Muscle layer of colon (tissue), 2 donors: ENCODE measurements around the gene CACNG4.

ENCODE experiments used
- H3K27ac ChIP-seq: one replicate; pipeline ENCODE4 v1.7.0; 2013; ENCODE audit warnings: low read depth, mild to moderate bottlenecking, low read length, moderate library complexity
- H3K27me3 ChIP-seq, 2 donors: one replicate each; pipeline ENCODE4 v1.7.0; 2013; ENCODE audit warnings: low read length in 2 of 2, mild to moderate bottlenecking in 2 of 2; ENCODE audit not compliant: insufficient read depth in 2 of 2, control insufficient read depth in 1 of 2
- H3K36me3 ChIP-seq: one replicate; pipeline ENCODE4 v1.7.0; 2013; ENCODE audit warnings: mild to moderate bottlenecking, low read length; ENCODE audit not compliant: insufficient read depth
- H3K4me1 ChIP-seq: one replicate; pipeline ENCODE4 v1.7.0; 2013; ENCODE audit warnings: mild to moderate bottlenecking, low read length; ENCODE audit not compliant: insufficient read depth
- H3K4me3 ChIP-seq, 2 donors: one replicate each; pipeline ENCODE4 v1.7.0; 2013; ENCODE audit warnings: low read length in 2 of 2, low read depth in 1 of 2, mild to moderate bottlenecking in 1 of 2, moderate library complexity in 1 of 2
- H3K9ac ChIP-seq: one replicate; pipeline ENCODE4 v1.7.0; 2013; ENCODE audit warnings: low read length
- H3K9me3 ChIP-seq: one replicate; pipeline ENCODE4 v1.7.0; 2013; ENCODE audit warnings: mild to moderate bottlenecking, low read length
- donor health status: abdominal sarcoma.
- donor health status: Adenocarcinoma of cecum.

CACNG4 gene

DNA sequence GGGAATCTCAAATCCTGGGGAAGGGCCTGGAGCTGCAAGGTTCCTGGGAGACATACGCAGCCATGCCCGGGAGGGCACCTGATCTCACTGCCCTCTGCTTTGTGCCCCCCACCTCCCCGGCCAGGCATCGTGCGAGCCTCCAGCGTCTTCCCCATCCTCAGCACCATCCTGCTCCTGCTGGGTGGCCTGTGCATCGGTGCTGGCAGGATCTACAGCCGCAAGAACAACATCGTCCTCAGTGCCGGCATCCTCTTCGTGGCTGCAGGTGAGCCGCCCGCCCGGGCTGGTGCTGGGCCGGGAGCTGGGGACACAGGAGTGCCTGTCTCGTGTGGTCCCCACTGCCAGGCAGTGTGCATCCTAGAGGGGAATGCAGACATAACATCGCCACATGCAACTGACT, 60.2 kb downstream of the CACNG4 start:
- Histone ChIP-seq H3K36me3 (no peaks in the 10 kb centered on the region), H3K4me3 (no peak overlapping the region), H3K27me3 (no peaks in the 10 kb centered on the region), H3K4me1 (no peaks in the 10 kb centered on the region), H3K9ac (no peak overlapping the region), H3K27ac (no peak overlapping the region), H3K9me3 (no peaks in the 10 kb centered on the region)

DNA sequence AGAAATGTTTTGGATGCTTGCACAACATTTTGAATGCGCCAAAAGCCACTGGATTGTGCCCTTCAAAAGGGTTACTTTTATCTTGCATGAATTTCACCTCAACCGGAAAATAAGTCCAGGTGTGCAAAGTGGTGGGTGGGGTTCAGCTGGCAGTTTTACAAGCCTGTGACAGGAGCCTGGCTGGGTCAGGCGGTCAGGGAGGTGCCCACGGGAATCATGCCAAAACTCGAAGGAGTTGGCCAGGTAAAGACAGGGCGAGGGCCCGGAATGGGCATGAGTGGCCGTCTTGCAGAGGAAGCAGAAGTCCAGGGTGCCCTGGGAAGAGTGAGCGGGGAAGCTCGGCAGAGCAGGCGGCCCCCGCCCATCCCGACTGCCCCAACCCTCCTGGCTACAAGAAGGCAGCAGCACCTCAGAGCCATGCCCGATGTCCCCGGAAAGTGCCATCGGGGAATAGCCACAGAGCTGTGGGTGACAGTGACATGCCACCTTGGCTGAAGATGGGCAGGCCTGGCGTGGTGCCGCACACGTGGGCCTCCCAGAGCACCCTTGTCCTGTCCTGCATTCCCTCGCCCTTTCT, 60.8 kb downstream of the CACNG4 start:
- no peak overlapping the region for H3K4me3 ChIP-seq
- no peaks in the 10 kb centered on the region for H3K4me1 ChIP-seq
- H3K36me3 ChIP-seq = no peaks in the 10 kb centered on the region
- no peaks in the 10 kb centered on the region for H3K9me3 ChIP-seq
- H3K27ac ChIP-seq = no peak overlapping the region
- no peaks in the 10 kb centered on the region for H3K27me3 ChIP-seq
- no peak overlapping the region for H3K9ac ChIP-seq

DNA sequence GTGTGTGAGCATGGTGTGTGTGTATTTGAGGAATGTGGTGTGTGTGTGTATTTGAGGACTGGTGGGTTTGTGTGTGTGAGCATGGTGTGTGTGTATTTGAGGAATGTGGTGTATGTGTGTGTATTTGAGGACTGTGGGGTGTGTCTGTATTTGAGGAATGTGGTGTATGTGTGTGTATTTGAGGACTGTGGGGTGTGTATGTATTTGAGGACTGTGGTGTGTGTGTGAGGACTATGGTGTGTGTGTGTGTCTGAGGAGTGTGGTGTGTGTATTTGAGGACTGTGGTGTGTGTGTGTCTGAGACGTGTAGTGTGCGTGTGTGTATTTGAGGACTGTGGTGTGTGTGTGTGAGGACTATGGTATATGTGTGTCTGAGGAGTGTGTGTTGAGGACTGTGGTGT, 61.8 kb downstream of the CACNG4 start:
- no peaks in the 10 kb centered on the region for H3K27me3 ChIP-seq
- no peaks in the 10 kb centered on the region for H3K9me3 ChIP-seq
- no peaks in the 10 kb centered on the region for H3K36me3 ChIP-seq
- no peaks in the 10 kb centered on the region for H3K4me1 ChIP-seq
- no peak overlapping the region for H3K9ac ChIP-seq
- no peak overlapping the region for H3K27ac ChIP-seq
- no peak overlapping the region for H3K4me3 ChIP-seq

DNA sequence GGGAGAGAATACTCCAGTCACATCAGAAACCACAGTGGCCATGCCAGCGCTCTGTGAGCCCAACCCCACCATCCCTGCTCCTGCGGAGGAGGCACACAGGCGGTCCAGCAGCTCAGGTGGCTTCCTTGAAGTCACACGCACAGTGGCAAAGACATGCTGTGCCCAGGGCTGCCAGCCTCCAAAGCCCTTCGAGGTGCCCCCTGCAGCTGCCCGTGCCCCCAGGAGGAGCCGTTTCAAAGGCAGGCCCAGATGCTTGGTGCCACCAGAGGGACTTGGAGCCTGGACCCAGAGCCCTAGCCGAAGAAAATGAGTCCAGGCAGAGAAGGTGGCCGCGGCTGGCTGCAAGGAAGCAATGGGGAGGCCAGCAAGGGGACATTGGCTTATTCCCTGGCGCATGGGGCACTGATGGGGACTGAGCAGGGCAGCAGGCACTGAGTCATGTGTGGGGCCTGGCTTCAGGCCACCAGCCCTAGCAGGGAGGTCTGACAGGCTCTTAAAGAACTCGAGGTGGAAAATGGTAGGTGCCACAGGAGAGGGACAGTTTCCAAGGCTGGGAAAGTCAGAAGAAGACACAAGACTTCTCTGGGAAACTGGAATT, 62.6 kb downstream of the CACNG4 start:
- Histone ChIP-seq H3K36me3 (no peaks in the 10 kb centered on the region), H3K4me3 (no peak overlapping the region), H3K9me3 (no peaks in the 10 kb centered on the region), H3K27ac (no peak overlapping the region), H3K4me1 (no peaks in the 10 kb centered on the region), H3K27me3 (no peaks in the 10 kb centered on the region), H3K9ac (no peak overlapping the region)

DNA sequence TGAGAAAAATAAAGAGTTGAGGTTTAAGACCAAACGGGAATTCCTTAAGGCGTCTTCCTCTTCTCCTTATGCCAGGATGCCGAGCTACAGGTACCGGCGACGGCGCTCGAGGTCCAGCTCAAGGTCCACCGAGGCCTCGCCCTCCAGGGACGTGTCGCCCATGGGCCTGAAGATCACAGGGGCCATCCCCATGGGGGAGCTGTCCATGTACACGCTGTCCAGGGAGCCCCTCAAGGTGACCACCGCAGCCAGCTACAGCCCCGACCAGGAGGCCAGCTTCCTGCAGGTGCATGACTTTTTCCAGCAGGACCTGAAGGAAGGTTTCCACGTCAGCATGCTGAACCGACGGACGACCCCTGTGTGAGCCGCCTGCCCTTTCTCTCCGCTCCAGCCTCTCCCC, 66.1 kb downstream of the CACNG4 start:
- no peaks in the 10 kb centered on the region for H3K9me3 ChIP-seq
- no peaks in the 10 kb centered on the region for H3K27me3 ChIP-seq
- H3K36me3 ChIP-seq = no peaks in the 10 kb centered on the region
- H3K4me3 ChIP-seq = no peak overlapping the region
- H3K4me1 ChIP-seq = no peaks in the 10 kb centered on the region
- H3K27ac ChIP-seq = no peak overlapping the region
- H3K9ac ChIP-seq = no peak overlapping the region

DNA sequence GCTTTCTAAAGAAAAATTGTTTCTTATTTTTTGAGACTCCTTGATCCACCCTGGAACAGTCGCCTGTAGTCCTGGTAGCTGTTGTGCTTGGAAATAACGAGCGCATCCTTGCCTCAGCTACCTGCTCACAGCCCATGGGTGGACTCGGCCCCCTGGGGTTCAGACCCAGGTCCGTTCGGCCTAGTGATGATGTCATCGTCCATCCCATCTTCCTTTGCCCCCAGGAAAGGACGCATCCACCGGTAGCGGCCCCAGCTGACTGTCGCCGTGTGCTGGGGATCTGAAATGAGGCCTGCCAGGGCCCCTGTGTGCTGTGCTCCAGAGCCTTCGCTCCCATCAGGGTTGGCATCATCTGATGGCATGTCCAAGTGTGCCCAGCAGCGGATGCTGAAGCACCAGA, 67.9 kb downstream of the CACNG4 start:
- no peak overlapping the region for H3K4me3 ChIP-seq
- H3K4me1 ChIP-seq = no peaks in the 10 kb centered on the region
- no peaks in the 10 kb centered on the region for H3K36me3 ChIP-seq
- H3K9me3 ChIP-seq = no peaks in the 10 kb centered on the region
- no peak overlapping the region for H3K27ac ChIP-seq
- no peaks in the 10 kb centered on the region for H3K27me3 ChIP-seq
- no peak overlapping the region for H3K9ac ChIP-seq

DNA sequence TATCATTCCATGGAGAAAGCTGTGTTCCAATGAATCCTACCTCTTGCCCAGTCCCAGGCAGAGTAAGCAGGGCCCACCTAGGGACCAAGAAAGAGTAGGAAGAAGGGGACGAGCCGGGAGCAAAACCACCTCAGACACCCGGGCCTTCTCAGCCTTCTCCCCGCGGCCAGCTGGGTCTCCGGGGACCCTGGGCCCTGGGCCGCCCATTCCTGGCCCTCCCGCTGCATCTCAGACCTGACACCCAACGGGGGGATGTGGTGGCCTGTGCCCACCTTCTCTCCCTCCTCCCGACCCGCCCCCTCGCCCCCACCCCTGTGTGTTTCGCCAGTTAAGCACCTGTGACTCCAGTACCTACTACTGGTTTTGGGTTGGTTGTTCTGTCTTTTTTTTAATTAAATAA, 68.5 kb downstream of the CACNG4 start:
- Histone ChIP-seq H3K9ac (no peak overlapping the region), H3K4me1 (no peaks in the 10 kb centered on the region), H3K36me3 (no peaks in the 10 kb centered on the region), H3K27ac (no peak overlapping the region), H3K4me3 (no peak overlapping the region), H3K27me3 (no peaks in the 10 kb centered on the region), H3K9me3 (no peaks in the 10 kb centered on the region)

DNA sequence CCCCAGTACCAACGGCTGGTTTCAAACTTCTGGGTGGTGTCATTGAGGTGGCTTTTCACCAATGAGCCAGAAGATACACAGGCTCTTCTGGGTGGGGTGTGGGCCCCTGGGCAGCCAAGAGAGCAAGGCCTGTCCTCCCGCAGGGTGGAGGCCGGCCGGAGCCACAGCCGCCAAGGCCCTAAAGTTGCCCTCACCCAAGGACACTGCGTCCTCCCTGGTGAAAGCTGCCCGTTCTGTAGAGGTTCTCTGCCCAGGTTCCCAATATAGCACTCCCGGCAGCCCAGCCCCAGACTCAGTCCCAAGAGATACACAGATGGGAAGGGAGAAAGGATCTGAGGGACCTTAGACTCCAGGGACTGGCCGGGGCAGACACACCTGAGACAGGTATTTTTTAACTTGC, 69.1 kb downstream of the CACNG4 start:
- no peaks in the 10 kb centered on the region for H3K4me1 ChIP-seq
- no peaks in the 10 kb centered on the region for H3K9me3 ChIP-seq
- no peaks in the 10 kb centered on the region for H3K27me3 ChIP-seq
- H3K9ac ChIP-seq = no peak overlapping the region
- H3K4me3 ChIP-seq = no peak overlapping the region
- no peak overlapping the region for H3K27ac ChIP-seq
- no peaks in the 10 kb centered on the region for H3K36me3 ChIP-seq

DNA sequence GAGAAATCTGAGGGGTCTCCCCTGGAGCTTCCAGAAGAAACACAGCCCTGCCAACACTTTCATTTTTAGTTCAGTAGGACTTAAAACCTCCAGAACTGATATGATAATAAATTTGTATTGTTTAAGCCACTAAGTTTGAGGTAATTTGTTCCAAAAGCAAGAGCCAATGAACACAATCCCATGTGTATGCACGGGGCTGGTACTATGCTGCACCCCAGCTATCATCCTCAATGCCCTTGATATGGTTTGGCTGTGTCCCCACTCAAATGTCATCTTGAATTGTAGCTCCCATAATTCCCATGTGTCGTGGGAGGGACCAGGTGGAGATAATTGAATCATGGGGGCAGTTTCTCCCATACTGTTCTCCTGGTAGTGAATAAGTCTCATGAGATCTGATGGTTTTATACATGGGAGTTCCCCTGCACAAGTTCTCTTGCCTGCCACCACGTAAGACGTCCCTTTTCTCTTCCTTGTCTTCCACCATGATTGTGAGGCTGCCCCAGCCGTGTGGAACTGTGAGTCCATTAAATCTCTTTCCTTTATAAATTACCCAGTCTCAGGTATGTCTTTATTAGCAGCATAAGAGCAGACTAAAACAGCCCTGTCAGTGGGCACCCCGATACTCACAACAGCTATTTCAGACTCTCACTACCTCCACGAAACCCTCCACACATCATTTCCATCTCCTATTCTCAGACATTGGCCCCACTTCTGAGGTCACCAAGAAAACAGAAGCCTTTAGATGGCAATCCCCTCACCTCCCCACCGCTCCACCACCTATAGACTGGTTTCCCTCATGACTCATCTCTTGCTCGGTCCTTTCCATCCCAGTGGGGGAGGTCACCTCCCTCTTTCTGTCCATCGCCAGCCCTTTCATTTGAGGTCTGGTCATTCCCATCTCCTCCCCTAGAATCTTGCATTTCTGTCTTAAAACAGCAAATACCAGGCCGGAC, 70.9 kb downstream of the CACNG4 start:
- Histone ChIP-seq H3K9me3 (no peaks in the 10 kb centered on the region), H3K27ac (no peak overlapping the region), H3K27me3 (no peaks in the 10 kb centered on the region), H3K4me3 (no peak overlapping the region), H3K4me1 (no peaks in the 10 kb centered on the region), H3K9ac (no peak overlapping the region), H3K36me3 (no peaks in the 10 kb centered on the region)

DNA sequence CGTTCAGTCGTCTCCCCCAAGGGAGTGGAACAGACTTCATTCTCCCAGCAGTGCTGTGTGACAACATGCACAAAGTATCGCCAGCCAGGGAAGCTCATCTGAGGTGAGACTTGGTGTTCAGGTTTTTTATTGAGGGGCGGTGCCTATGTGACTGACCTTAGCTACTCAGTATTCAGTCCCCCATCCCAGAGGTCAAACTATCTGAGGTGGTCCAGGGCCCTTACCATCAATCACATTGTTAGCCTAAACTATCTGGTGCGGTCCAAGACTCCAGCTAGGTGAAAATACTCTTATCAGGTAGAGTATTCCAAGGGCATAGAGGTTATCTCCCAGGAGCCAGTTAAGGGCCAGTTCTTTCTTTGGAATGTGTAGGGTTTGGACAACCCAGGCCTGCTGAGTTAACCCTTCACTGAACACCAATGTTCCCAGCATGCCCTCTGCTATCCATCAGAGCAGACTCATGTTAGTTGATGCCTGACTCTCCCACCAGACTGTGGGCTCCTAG, 74.4 kb downstream of the CACNG4 start:
- H3K27ac ChIP-seq = no peak overlapping the region
- H3K36me3 ChIP-seq = no peaks in the 10 kb centered on the region
- no peaks in the 10 kb centered on the region for H3K27me3 ChIP-seq
- H3K4me1 ChIP-seq = no peaks in the 10 kb centered on the region
- no peak overlapping the region for H3K4me3 ChIP-seq
- H3K9me3 ChIP-seq = no peaks in the 10 kb centered on the region
- H3K9ac ChIP-seq = no peak overlapping the region

DNA sequence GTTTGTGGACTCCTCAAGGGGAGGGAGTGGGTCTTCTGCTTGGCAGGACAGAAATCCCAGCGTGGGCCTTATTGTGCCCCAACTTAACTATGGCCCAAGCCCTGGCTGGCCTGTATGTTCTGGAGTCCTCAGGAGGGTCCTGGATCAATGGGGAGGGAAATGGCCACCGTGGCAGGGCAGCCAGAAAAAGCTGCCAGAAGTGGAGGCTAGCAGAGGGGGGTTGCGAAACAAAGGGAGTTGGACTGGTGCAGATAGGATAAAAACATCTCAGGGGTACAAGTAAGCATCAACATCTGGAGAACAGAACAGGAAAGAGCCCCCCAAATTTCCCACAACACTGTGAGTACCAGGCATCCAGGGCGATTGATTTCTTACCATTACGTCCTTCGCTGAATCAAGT, 76.1 kb downstream of the CACNG4 start:
- H3K36me3 ChIP-seq = no peaks in the 10 kb centered on the region
- H3K27ac ChIP-seq = no peak overlapping the region
- no peaks in the 10 kb centered on the region for H3K4me1 ChIP-seq
- H3K27me3 ChIP-seq = no peaks in the 10 kb centered on the region
- H3K4me3 ChIP-seq = no peak overlapping the region
- H3K9ac ChIP-seq = no peak overlapping the region
- no peaks in the 10 kb centered on the region for H3K9me3 ChIP-seq
